ENCODE measurements around the gene PHF20.

DNA sequence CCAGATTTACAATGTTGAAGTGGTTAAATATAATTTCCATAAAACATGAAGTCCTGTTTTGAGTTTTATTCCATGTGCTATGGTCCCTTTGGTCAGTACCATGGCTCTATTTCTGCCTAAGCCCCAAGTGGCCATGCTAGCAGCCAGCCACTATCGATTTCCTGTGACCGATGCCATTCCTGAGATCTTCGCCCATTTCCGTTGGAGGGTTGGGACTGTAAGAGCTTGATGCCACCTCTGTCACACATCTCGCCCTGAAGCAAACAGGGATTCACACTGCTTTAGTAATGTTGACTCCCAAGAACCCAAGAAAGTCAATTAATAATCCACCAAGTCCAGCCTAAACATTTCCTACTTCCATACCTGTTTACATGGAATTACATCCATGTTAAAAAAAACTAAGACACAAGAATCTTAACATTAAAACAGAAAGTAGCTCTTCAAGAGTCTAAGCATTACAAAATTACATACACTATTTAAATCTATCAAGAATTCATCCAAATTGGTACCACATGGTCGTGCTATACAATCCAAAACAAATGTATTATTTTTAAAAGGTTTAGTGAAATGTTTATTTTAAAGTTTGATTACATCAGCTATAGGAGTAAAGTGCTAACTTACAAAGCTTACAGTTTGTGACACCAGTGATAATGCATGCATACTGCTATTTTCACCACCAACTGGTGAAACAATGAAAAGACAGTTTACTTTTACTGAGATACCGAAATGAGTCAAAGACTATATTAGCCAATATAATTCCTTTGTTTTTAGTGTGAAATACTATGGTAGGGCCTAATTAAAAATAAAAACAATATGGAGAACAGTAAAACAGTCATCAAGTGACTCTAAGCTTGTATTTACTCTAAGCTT is 32.3 kb upstream of the PHF20 start:
- TF ChIP-seq, protein P1, sequence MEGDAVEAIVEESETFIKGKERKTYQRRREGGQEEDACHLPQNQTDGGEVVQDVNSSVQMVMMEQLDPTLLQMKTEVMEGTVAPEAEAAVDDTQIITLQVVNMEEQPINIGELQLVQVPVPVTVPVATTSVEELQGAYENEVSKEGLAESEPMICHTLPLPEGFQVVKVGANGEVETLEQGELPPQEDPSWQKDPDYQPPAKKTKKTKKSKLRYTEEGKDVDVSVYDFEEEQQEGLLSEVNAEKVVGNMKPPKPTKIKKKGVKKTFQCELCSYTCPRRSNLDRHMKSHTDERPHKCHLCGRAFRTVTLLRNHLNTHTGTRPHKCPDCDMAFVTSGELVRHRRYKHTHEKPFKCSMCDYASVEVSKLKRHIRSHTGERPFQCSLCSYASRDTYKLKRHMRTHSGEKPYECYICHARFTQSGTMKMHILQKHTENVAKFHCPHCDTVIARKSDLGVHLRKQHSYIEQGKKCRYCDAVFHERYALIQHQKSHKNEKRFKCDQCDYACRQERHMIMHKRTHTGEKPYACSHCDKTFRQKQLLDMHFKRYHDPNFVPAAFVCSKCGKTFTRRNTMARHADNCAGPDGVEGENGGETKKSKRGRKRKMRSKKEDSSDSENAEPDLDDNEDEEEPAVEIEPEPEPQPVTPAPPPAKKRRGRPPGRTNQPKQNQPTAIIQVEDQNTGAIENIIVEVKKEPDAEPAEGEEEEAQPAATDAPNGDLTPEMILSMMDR (IDR thresholded peaks at IDR 0.05; ENCODE audit: insufficient read depth, low read length): peak; percentile 15
- TF ChIP-seq POLR2AphosphoS5 (IDR thresholded peaks at IDR 0.05; ENCODE audit: low read depth): no peak

All from HL-60 (cell line).